ENCODE measurements around the gene SYAP1.

DNA sequence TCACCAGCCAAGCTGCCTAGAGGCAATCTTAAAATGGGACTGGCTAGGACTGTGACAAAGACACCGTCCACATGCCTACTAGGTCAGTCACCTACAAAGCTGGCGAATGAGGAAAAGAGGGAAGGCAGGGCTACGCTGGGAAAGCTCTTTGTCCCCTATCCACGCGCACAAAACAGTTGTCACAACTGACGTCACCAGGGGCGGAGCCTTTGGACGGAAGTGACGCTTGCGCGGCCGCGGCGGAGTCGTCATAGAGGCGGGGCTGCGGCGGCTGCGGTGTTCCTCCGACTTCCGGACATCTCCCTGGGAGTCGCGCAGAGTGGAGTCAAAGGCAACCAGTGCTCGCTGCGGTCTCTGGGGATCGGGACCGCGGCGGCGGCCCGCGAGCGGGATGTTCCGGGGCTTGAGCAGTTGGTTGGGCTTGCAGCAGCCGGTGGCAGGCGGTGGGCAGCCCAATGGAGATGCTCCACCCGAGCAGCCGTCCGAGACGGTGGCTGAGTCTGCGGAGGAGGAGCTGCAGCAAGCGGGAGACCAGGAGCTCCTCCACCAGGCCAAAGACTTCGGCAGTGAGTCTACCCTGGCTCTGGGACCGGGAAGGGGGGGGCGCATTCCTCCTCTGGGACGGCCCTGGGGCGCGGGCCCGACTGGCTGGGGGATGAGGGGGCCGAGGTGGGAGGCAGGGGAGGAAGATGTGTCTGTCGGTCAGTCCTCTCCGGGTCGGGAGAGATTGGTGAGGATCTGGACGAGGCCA lies at the start of gene SYAP1:
- no peak for TF ChIP-seq ERG (CRISPR knock-in tag; IDR thresholded peaks at IDR 0.05)
- TF ChIP-seq, protein P1, sequence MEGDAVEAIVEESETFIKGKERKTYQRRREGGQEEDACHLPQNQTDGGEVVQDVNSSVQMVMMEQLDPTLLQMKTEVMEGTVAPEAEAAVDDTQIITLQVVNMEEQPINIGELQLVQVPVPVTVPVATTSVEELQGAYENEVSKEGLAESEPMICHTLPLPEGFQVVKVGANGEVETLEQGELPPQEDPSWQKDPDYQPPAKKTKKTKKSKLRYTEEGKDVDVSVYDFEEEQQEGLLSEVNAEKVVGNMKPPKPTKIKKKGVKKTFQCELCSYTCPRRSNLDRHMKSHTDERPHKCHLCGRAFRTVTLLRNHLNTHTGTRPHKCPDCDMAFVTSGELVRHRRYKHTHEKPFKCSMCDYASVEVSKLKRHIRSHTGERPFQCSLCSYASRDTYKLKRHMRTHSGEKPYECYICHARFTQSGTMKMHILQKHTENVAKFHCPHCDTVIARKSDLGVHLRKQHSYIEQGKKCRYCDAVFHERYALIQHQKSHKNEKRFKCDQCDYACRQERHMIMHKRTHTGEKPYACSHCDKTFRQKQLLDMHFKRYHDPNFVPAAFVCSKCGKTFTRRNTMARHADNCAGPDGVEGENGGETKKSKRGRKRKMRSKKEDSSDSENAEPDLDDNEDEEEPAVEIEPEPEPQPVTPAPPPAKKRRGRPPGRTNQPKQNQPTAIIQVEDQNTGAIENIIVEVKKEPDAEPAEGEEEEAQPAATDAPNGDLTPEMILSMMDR (IDR thresholded peaks at IDR 0.05) = no peak
- peak; percentile 75; the same call in 1 of the 2 replicates for TF ChIP-seq FOXK1 (CRISPR knock-in tag; IDR thresholded peaks at IDR 0.05)
- TF ChIP-seq, protein P2, sequence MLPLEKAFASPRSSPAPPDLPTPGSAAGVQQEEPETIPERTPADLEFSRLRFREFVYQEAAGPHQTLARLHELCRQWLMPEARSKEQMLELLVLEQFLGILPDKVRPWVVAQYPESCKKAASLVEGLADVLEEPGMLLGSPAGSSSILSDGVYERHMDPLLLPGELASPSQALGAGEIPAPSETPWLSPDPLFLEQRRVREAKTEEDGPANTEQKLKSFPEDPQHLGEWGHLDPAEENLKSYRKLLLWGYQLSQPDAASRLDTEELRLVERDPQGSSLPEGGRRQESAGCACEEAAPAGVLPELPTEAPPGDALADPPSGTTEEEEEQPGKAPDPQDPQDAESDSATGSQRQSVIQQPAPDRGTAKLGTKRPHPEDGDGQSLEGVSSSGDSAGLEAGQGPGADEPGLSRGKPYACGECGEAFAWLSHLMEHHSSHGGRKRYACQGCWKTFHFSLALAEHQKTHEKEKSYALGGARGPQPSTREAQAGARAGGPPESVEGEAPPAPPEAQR (CRISPR knock-in tag; IDR thresholded peaks at IDR 0.05) = no peak
- no peak for TF ChIP-seq ZNF416 (CRISPR knock-in tag; IDR thresholded peaks at IDR 0.05)
- TF ChIP-seq ATF1 (CRISPR knock-in tag; IDR thresholded peaks at IDR 0.05) = no peak
- TF ChIP-seq USF2 (CRISPR knock-in tag; IDR thresholded peaks at IDR 0.05) = no peak
- TF ChIP-seq TEAD4 (CRISPR knock-in tag; IDR thresholded peaks at IDR 0.05) = no peak
- TF ChIP-seq ZNF232 (CRISPR knock-in tag; IDR thresholded peaks at IDR 0.05) = no peak
- TF ChIP-seq KAT7 (CRISPR knock-in tag; IDR thresholded peaks at IDR 0.05; ENCODE audit: borderline replicate concordance) = no peak
- TF ChIP-seq NR2C2 (CRISPR knock-in tag; IDR thresholded peaks at IDR 0.05) = no peak
